ENCODE measurements around the gene OR51A4.

Gene OR51A4

GRCh38 chr11:4983841-4984240 lies 36.4 kb upstream of the OR51A4 start:
- H3K4me1 ChIP-seq (ENCODE audit: insufficient read depth, low read length, severe bottlenecking) = no peaks in the 10 kb centered on the region
- no peaks in the 10 kb centered on the region for H3K27me3 ChIP-seq (ENCODE audit: insufficient read depth, low read length)
- no peak overlapping the region for H3K4me3 ChIP-seq (ENCODE audit: low read depth, low read length, poor library complexity, severe bottlenecking)
- no peaks in the 10 kb centered on the region for H3K9me3 ChIP-seq (ENCODE audit: low read length)
- no peaks in the 10 kb centered on the region for H4K20me1 ChIP-seq (ENCODE audit: insufficient read depth, low read length)
- H3K79me2 ChIP-seq (ENCODE audit: insufficient read depth, low read length) = no peaks in the 10 kb centered on the region
- no peaks in the 10 kb centered on the region for H3F3A ChIP-seq (ENCODE audit: insufficient read depth, low read length)
- no peak for TF ChIP-seq EZH2 (IDR thresholded peaks at IDR 0.05; ENCODE audit: borderline replicate concordance, low read length)
- no peak for TF ChIP-seq CTCF (IDR thresholded peaks at IDR 0.05; ENCODE audit: low read length)
- no peaks in the 10 kb centered on the region for H3K36me3 ChIP-seq (ENCODE audit: insufficient read depth, low read length)
- no peaks in the 10 kb centered on the region for H3K9me2 ChIP-seq (ENCODE audit: low read depth, low read length)
- no peak overlapping the region for H3K9ac ChIP-seq (ENCODE audit: low read length)
- no peak overlapping the region for H3K4me2 ChIP-seq (ENCODE audit: low read length)
- no peak overlapping the region for H2AFZ ChIP-seq (ENCODE audit: low read length)
- no peak overlapping the region for H3K27ac ChIP-seq (ENCODE audit: low read depth, low read length, poor library complexity, severe bottlenecking)

GRCh38 chr11:4982678-4983077 lies 35.3 kb upstream of the OR51A4 start:
- H3F3A ChIP-seq (ENCODE audit: insufficient read depth, low read length) = no peaks in the 10 kb centered on the region
- H2AFZ ChIP-seq (ENCODE audit: low read length) = no peak overlapping the region
- no peaks in the 10 kb centered on the region for H4K20me1 ChIP-seq (ENCODE audit: insufficient read depth, low read length)
- no peak overlapping the region for H3K27ac ChIP-seq (ENCODE audit: low read depth, low read length, poor library complexity, severe bottlenecking)
- no peaks in the 10 kb centered on the region for H3K27me3 ChIP-seq (ENCODE audit: insufficient read depth, low read length)
- no peak overlapping the region for H3K4me3 ChIP-seq (ENCODE audit: low read depth, low read length, poor library complexity, severe bottlenecking)
- H3K9ac ChIP-seq (ENCODE audit: low read length) = no peak overlapping the region
- no peak for TF ChIP-seq CTCF (IDR thresholded peaks at IDR 0.05; ENCODE audit: low read length)
- no peak for TF ChIP-seq EZH2 (IDR thresholded peaks at IDR 0.05; ENCODE audit: borderline replicate concordance, low read length)
- H3K4me1 ChIP-seq (ENCODE audit: insufficient read depth, low read length, severe bottlenecking) = no peaks in the 10 kb centered on the region
- no peak overlapping the region for H3K4me2 ChIP-seq (ENCODE audit: low read length)
- no peaks in the 10 kb centered on the region for H3K79me2 ChIP-seq (ENCODE audit: insufficient read depth, low read length)
- no peaks in the 10 kb centered on the region for H3K36me3 ChIP-seq (ENCODE audit: insufficient read depth, low read length)
- no peaks in the 10 kb centered on the region for H3K9me3 ChIP-seq (ENCODE audit: low read length)
- no peaks in the 10 kb centered on the region for H3K9me2 ChIP-seq (ENCODE audit: low read depth, low read length)

- no peaks in the 10 kb centered on the region for H3K36me3 ChIP-seq (ENCODE audit: insufficient read depth, low read length)
- H3F3A ChIP-seq (ENCODE audit: insufficient read depth, low read length) = no peaks in the 10 kb centered on the region
- H3K4me3 ChIP-seq (ENCODE audit: low read depth, low read length, poor library complexity, severe bottlenecking) = no peak overlapping the region
- H2AFZ ChIP-seq (ENCODE audit: low read length) = no peak overlapping the region
- H3K27ac ChIP-seq (ENCODE audit: low read depth, low read length, poor library complexity, severe bottlenecking) = no peak overlapping the region
- no peaks in the 10 kb centered on the region for H3K79me2 ChIP-seq (ENCODE audit: insufficient read depth, low read length)
- no peaks in the 10 kb centered on the region for H4K20me1 ChIP-seq (ENCODE audit: insufficient read depth, low read length)
- no peaks in the 10 kb centered on the region for H3K9me3 ChIP-seq (ENCODE audit: low read length)
- H3K9me2 ChIP-seq (ENCODE audit: low read depth, low read length) = no peaks in the 10 kb centered on the region
- H3K27me3 ChIP-seq (ENCODE audit: insufficient read depth, low read length) = no peaks in the 10 kb centered on the region
- H3K9ac ChIP-seq (ENCODE audit: low read length) = no peak overlapping the region
- H3K4me1 ChIP-seq (ENCODE audit: insufficient read depth, low read length, severe bottlenecking) = no peaks in the 10 kb centered on the region
- no peak for TF ChIP-seq EZH2 (IDR thresholded peaks at IDR 0.05; ENCODE audit: borderline replicate concordance, low read length)
- TF ChIP-seq CTCF (IDR thresholded peaks at IDR 0.05; ENCODE audit: low read length) = no peak
- H3K4me2 ChIP-seq (ENCODE audit: low read length) = no peak overlapping the region
Measured at GRCh38 chr11:4979036-4979435, 31.6 kb upstream of the OR51A4 start.
